Right lobe of liver (tissue), 4 donors: Measurements from ENCODE around the gene PRAMEF20.

Source experiments
- CTCF ChIP-seq, 4 donors: fragments of 200-600 bp in 3 of 4; fragments of 450-650 bp in 1 of 4; IDR thresholded peaks; one replicate each; pipeline versions ENCODE4 v1.5.1 to v1.8.0; 2016 to 2022; ENCODE audit warnings: antibody characterized with exemption in 4 of 4, mild to moderate bottlenecking in 2 of 4
- POLR2A ChIP-seq: fragments of 450-650 bp; IDR thresholded peaks from one replicate; pipeline ENCODE4 v1.6.1; 2017; ENCODE audit warnings: antibody characterized with exemption, mild to moderate bottlenecking
- donor health status: DM: no; HTN: no; CAD: no.
- donor health status: DM: no; HTN: no; CAD: no.
- donor health status: DM: no; HTN: yes; CAD: no.

GRCh38 chr1:13465515-13465914 lies 55.3 kb downstream of the PRAMEF20 start:
- no peak for TF ChIP-seq CTCF (IDR thresholded peaks at IDR 0.05)
- TF ChIP-seq POLR2A, result no peak
